ENCODE results near the gene B4GALT6. TPM values are rescaled to one million over a fixed set of nuclear protein-coding genes. Genes with fewer than 3 reads are reported as not detected.

Gene B4GALT6
- total and polyA plus RNA-seq, 2 of the 8 experiments (the other 6 are each of a cell fraction or from before 2014, with no cell fraction given): 6.3 to 41.5 TPM

DNA sequence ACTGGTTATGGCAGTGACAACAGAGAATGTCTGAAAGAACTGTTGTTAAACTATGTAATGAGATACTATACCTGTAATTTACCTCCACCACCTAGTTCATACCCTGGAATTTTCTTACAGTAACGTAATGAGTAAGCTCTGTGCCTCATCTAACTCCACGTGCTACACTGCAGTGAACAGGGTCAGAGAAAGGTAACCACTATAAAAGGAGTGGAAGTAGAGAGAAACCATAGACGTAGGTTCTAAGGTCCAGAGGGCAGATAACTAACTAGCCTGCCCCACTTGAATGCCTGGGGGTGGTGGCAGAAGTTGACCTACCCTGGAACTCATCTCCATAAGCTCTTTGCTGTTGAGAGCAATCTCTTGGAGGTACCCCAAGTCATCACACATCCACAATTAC lies 32.0 kb upstream of the B4GALT6 start (continued):
- no peak for TF ChIP-seq BCL11A (IDR thresholded peaks at IDR 0.05; ENCODE audit: low read depth in 2 of 2, low read length in 2 of 2)
- no peak for TF ChIP-seq GTF2F1 (IDR thresholded peaks at IDR 0.05; ENCODE audit: borderline replicate concordance, low read depth, low read length)

Measured in H1 (cell line).